ENCODE measurements around the gene SERINC5. TPM values are rescaled to one million over a fixed set of nuclear protein-coding genes. Genes with fewer than 3 reads are reported as not detected.

Gene SERINC5
- total RNA-seq: 28.7 and 33.7 TPM in 2 replicates

DNA sequence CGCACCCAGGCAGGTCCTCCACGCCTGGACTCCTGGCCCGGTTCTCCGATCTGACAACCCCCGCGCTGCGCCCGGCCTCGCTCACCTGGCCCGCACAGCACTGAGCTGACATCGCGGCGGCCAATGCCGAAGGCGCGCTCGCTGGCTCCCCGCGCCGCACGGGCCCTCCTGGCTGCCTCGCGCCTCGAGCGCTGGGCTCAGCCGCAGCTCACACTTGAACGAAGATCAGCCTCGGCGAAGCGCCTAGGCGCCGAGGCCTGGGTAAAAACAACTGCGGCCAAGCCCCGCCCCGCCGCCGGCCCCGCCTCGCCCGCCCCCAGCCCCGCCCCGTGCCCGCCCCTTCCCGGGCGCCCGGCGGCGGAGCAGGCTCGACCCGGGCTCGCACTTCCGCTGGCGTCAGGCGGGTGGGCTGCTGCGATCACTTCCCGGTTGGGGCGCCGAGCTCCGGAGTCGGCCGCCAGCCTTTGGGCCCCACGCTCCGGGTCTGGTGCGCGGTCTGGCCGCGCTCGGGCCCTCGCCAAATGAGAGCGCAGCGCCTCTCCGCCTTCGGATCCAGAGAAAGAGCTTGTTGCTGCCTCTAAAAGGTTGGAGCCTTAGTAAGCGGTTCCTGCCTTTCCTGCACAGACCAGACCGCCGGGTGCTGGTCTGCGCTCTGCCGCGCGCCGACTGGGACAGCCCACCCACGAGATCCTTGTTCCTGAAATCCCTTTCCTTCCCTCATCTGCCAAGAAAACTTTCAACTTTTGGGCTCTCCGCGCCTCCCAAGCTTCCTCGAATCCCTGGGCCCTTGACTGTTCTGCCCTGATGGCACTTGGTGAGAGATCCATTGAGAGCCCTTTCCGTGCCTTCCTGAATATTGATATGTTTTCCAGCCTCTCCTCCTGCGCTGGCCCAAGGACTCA is at the start of gene SERINC5:
Gene SERINC5, minus strand, starts transcription at position 238 of the 902 bp plus-strand sequence. Its CDS starts 126 bp downstream, at position 112.

Other genes with a start within 250 kb of the SERINC5 start
- gene THBS4, start 220.7 kb downstream of the SERINC5 start, total RNA-seq: 0.24 and 1.3 TPM in 2 replicates
- not detected in 2 replicates for gene SPZ1, start 64.0 kb upstream of the SERINC5 start, total RNA-seq
- gene ZFYVE16, start 152.0 kb upstream of the SERINC5 start, total RNA-seq: 15.1 and 16.6 TPM in 2 replicates
- 0.43 and 0.48 TPM in 2 replicates for gene FAM151B, start 232.1 kb upstream of the SERINC5 start, total RNA-seq